ENCODE measurements around the gene XPA.

- no peak for TF ChIP-seq CTCF (conservative IDR thresholded peaks at IDR 0.05 in 1 of 2, IDR thresholded peaks at IDR 0.05 in 1 of 2; ENCODE audit: low read depth in 1 of 2, low read length in 2 of 2)
- no peak for TF ChIP-seq EZH2 (IDR thresholded peaks at IDR 0.05; ENCODE audit: low read length, missing control alignments)
These were observed 71.5 kb downstream of the XPA start for GRCh38 chr9:97625620-97626019.

Measured in fibroblast of lung (primary cell).